HPDE6-E6E7 (cell line): Measurements from ENCODE around the gene DENND1B.

Experiments used
- DNase-seq: peaks from one replicate; pipeline ENCODE4 v3.0.0; 2011; ENCODE audit warnings: missing footprints; ENCODE audit errors: extremely low spot score

DENND1B gene

GRCh38 chr1:197775282-197776262 is at the start of gene DENND1B:
Gene DENND1B (minus strand): TSS chr1:197775480. CDS start chr1:197775155, 325 bp downstream.
- peak; percentile 17 for DNase-seq

GRCh38 chr1:197814306-197814705 is 39.0 kb upstream of the DENND1B start:
- no peak for DNase-seq

- no peak for DNase-seq
Observed at GRCh38 chr1:197813741-197814140, 38.5 kb upstream of the DENND1B start.

GRCh38 chr1:197811769-197812168 is 36.5 kb upstream of the DENND1B start:
- no peak for DNase-seq

- no peak for DNase-seq
Observed at GRCh38 chr1:197810812-197811211, 35.5 kb upstream of the DENND1B start.

GRCh38 chr1:197808880-197809279 is 33.6 kb upstream of the DENND1B start:
- DNase-seq = no peak

- DNase-seq = no peak
Observed at GRCh38 chr1:197807739-197808453, 32.6 kb upstream of the DENND1B start.

GRCh38 chr1:197807216-197807615 is 31.9 kb upstream of the DENND1B start:
- DNase-seq = no peak

GRCh38 chr1:197806718-197807117 is 31.4 kb upstream of the DENND1B start:
- DNase-seq = no peak

- DNase-seq = no peak
Observed at GRCh38 chr1:197801684-197802083, 26.4 kb upstream of the DENND1B start.

- DNase-seq = no peak
Observed at GRCh38 chr1:197801111-197801482, 25.8 kb upstream of the DENND1B start.

GRCh38 chr1:197800379-197801110 is 25.3 kb upstream of the DENND1B start:
- no peak for DNase-seq

- peak; percentile 16 for DNase-seq
Observed at GRCh38 chr1:197799271-197799670, 24.0 kb upstream of the DENND1B start.

GRCh38 chr1:197798492-197798891 is 23.2 kb upstream of the DENND1B start:
- no peak for DNase-seq

- no peak for DNase-seq
Observed at GRCh38 chr1:197797010-197797409, 21.7 kb upstream of the DENND1B start.

- DNase-seq = no peak
Observed at GRCh38 chr1:197788741-197789739, 13.8 kb upstream of the DENND1B start.

- DNase-seq = no peak
Observed at GRCh38 chr1:197787623-197788536, 12.6 kb upstream of the DENND1B start.

- peak; percentile 73 for DNase-seq
Observed at GRCh38 chr1:197787056-197787455, 11.8 kb upstream of the DENND1B start.

GRCh38 chr1:197786280-197786679 is 11.0 kb upstream of the DENND1B start:
- DNase-seq = no peak

GRCh38 chr1:197783510-197783948 is 8.2 kb upstream of the DENND1B start:
- peak; percentile 43 for DNase-seq
